KMS-11 (cell line): Measurements from ENCODE around the gene AATK.

ENCODE experiments used
- H2AFZ ChIP-seq: fragments of 200-600 bp; sonication (generic); 2 replicates; pipeline ENCODE4 v1.6.1; 2016; ENCODE audit warnings: antibody characterized with exemption, mixed run types, low read depth
- H3K27ac ChIP-seq: fragments of 200-600 bp; sonication (generic); 2 replicates; pipeline ENCODE4 v1.6.1; 2016; ENCODE audit warnings: mild to moderate bottlenecking, mixed run types
- H3K27me3 ChIP-seq: fragments of 200-600 bp; sonication (generic); 2 replicates; pipeline ENCODE4 v1.6.1; 2017; ENCODE audit warnings: mild to moderate bottlenecking, low read depth, mixed run types, moderate library complexity; ENCODE audit not compliant: insufficient read depth
- H3K36me3 ChIP-seq: fragments of 200-600 bp; sonication (generic); 2 replicates; pipeline ENCODE4 v1.6.1; 2017; ENCODE audit warnings: mild to moderate bottlenecking, mixed run types; ENCODE audit not compliant: insufficient read depth
- H3K4me1 ChIP-seq: fragments of 200-600 bp; sonication (generic); 2 replicates; pipeline ENCODE4 v1.6.1; 2016; ENCODE audit warnings: mild to moderate bottlenecking, low read depth, mixed run types; ENCODE audit not compliant: poor library complexity, severe bottlenecking
- H3K4me2 ChIP-seq: fragments of 200-600 bp; sonication (generic); 2 replicates; pipeline ENCODE4 v1.7.0; 2016; ENCODE audit warnings: mild to moderate bottlenecking, mixed run types
- H3K4me3 ChIP-seq: fragments of 200-600 bp; sonication (generic); IDR thresholded peaks from 2 replicates; pipeline ENCODE4 v1.6.1; 2017; ENCODE audit warnings: low read depth, low read length, mixed read lengths; ENCODE audit not compliant: insufficient read depth
- H3K79me2 ChIP-seq: fragments of 200-600 bp; sonication (generic); 2 replicates; pipeline ENCODE4 v1.6.1; 2016; ENCODE audit warnings: low read depth, mixed run types; ENCODE audit not compliant: insufficient read depth
- H3K9ac ChIP-seq: fragments of 200-600 bp; sonication (generic); 2 replicates; pipeline ENCODE4 v1.6.1; 2016; ENCODE audit warnings: mild to moderate bottlenecking, mixed run types
- H4K20me1 ChIP-seq: fragments of 200-600 bp; sonication (generic); 2 replicates; pipeline ENCODE4 v1.6.1; 2016; ENCODE audit warnings: mild to moderate bottlenecking, mixed run types; ENCODE audit not compliant: insufficient read depth
- TF ChIP-seq, protein P1 (sequence below): fragments of 200-600 bp; sonication (generic); conservative IDR thresholded peaks from 2 replicates; pipeline ENCODE4 v1.6.1; 2017; ENCODE audit warnings: low read depth, mild to moderate bottlenecking, antibody characterized with exemption, low read length, moderate library complexity, mixed read lengths

The AATK gene

DNA sequence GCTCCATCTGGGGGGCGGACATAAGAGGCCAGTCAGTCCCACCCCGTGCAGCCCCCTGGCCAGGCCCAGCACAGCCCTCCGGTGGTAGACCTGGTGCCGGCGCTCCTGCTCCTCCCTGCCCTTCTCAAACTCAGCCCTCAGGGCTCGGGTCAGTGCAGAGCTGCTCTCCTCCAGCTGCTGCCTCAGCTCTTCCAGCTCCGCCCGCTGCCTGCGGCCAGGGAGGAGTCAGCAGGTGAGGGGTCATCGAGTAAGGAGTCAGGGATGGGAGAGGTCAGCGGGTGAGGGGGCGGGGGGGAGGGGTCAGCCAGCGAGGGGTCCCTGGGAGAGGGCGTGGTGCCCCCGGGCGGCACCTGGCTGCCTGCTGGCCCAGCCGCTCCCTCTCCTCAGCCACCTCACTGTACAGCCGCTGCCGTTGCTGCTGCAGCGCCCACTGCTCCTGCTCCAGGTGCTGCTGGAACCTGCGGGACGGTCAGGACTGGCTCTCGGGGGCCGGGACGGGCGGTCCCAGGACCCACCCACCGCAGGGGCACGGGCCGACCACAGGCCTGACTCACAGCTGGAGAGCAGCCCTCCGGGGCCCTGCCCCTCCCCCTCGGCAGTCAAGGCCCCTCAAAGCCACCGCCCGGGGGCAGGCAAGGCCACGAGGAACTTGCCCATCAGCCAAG is 26.5 kb upstream of the AATK start:
- no peaks in the 10 kb centered on the region for H4K20me1 ChIP-seq
- H3K9ac ChIP-seq, result no peak overlapping the region
- no peak overlapping the region for H3K4me2 ChIP-seq
- no peak overlapping the region for H2AFZ ChIP-seq
- no peak overlapping the region for H3K27ac ChIP-seq
- TF ChIP-seq, protein P1, sequence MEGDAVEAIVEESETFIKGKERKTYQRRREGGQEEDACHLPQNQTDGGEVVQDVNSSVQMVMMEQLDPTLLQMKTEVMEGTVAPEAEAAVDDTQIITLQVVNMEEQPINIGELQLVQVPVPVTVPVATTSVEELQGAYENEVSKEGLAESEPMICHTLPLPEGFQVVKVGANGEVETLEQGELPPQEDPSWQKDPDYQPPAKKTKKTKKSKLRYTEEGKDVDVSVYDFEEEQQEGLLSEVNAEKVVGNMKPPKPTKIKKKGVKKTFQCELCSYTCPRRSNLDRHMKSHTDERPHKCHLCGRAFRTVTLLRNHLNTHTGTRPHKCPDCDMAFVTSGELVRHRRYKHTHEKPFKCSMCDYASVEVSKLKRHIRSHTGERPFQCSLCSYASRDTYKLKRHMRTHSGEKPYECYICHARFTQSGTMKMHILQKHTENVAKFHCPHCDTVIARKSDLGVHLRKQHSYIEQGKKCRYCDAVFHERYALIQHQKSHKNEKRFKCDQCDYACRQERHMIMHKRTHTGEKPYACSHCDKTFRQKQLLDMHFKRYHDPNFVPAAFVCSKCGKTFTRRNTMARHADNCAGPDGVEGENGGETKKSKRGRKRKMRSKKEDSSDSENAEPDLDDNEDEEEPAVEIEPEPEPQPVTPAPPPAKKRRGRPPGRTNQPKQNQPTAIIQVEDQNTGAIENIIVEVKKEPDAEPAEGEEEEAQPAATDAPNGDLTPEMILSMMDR, result no peak
- no peak overlapping the region for H3K4me3 ChIP-seq
- H3K36me3 ChIP-seq, result no peaks in the 10 kb centered on the region
- no peaks in the 10 kb centered on the region for H3K27me3 ChIP-seq
- no peaks in the 10 kb centered on the region for H3K4me1 ChIP-seq
- no peaks in the 10 kb centered on the region for H3K79me2 ChIP-seq

DNA sequence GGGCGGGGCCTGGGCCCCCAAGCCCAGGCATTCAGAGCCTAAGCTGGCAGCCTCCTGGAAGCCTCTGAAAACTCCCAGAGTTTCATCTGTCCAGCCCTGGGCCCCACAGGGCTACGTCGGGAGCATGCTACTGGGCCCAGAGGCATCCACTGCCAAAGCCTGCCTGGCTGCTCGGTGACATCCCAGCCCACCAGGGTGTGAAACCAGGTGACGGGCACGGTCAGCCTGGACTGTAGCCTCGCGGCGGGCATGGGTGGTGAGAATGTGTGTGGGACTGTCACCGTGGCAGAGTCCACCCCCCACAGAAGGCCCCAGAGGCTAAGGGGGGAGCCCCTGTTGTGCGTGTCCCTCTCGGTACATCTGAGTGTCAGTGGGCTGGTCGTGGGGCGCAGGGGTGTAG is 25.6 kb upstream of the AATK start:
- Histone ChIP-seq H3K4me2 (no peak overlapping the region), H3K4me1 (no peaks in the 10 kb centered on the region), H4K20me1 (no peaks in the 10 kb centered on the region), H3K27me3 (no peaks in the 10 kb centered on the region; the same call in 1 of the 2 replicates), H3K27ac (no peak overlapping the region), H3K4me3 (no peak overlapping the region), H2AFZ (no peak overlapping the region), H3K9ac (no peak overlapping the region), H3K79me2 (no peaks in the 10 kb centered on the region), H3K36me3 (no peaks in the 10 kb centered on the region)
- TF ChIP-seq, protein P1, result no peak

DNA sequence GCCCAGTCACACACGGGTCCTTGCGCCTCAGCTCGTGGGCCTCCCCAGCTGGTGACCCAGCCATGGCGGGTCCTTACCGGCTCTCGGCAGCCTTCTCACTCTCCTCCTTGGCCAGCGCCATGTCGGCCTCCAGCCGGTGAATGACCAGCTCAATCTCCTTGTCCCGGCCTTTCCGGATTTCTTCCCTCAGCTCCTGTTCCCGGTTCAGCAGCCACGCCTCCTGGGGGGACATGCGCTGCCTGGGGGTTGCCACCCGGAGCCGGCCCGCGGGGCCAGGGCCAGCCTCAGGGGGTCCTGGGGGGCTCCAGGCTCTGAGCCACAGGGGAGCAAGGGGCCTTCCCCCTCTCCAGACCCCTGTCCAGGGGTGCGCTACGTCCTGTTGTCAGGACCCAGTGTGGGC is 25.1 kb upstream of the AATK start:
- Histone ChIP-seq H3K27me3 (peaks cover 4% of the 10 kb centered on the region; the same call in 1 of the 2 replicates), H3K4me1 (no peaks in the 10 kb centered on the region), H2AFZ (no peak overlapping the region), H3K36me3 (no peaks in the 10 kb centered on the region), H4K20me1 (no peaks in the 10 kb centered on the region), H3K9ac (no peak overlapping the region), H3K4me3 (no peak overlapping the region), H3K4me2 (no peak overlapping the region), H3K27ac (no peak overlapping the region), H3K79me2 (no peaks in the 10 kb centered on the region)
- TF ChIP-seq, protein P1, result no peak

DNA sequence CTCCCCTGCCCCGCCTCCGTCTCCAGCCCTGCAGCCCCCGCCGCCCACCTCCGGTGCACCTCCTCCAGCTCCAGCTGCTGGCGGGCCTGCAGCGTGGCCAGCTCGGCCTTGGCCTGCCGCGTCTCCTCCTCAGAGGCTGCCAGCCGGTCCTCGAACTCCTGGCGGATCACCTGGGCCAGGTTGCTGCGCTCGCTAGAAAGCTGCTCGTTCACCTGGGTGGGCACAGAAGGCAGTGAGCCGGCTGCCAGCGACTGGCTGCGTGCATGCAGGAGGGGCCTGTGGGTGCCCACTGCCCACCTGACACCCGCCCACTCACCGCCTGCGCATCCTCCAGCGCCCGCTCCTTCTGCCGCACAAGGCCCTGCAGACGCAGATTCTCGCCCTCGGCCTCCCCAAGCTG is 24.6 kb upstream of the AATK start:
- no peak overlapping the region for H3K4me2 ChIP-seq
- TF ChIP-seq, protein P1, result no peak

More for the DNA sequence above, 24.6 kb upstream of the AATK start:
- no peaks in the 10 kb centered on the region for H4K20me1 ChIP-seq
- no peak overlapping the region for H3K9ac ChIP-seq
- no peak overlapping the region for H3K4me3 ChIP-seq
- H2AFZ ChIP-seq, result no peak overlapping the region
- H3K36me3 ChIP-seq, result no peaks in the 10 kb centered on the region
- no peaks in the 10 kb centered on the region for H3K79me2 ChIP-seq
- no peaks in the 10 kb centered on the region for H3K4me1 ChIP-seq
- H3K27ac ChIP-seq, result no peak overlapping the region
- H3K27me3 ChIP-seq, result peaks cover 8% of the 10 kb centered on the region; the same call in 1 of the 2 replicates
